NB4 (cell line): ENCODE measurements around the gene RPS6KC1.
"Not testable (repeated sequence)": the region's sequence is repeated elsewhere in the genome, so short reads cannot be mapped to it uniquely, and the experiment has no call there.

Experiments used
- DNase-seq: peaks from one replicate; pipeline ENCODE4 v3.0.0; 2010; ENCODE audit warnings: low read depth
- H3K4me3 ChIP-seq: one replicate; pipeline ENCODE4 v1.5.1; 2011; ENCODE audit warnings: mild to moderate bottlenecking, low read depth, low read length, moderate library complexity
- CTCF ChIP-seq: IDR thresholded peaks from one replicate; pipeline ENCODE4 v1.5.1; 2012; ENCODE audit warnings: low read depth, low read length
- MAX ChIP-seq: IDR thresholded peaks from 2 replicates; pipeline ENCODE4 v1.6.1; 2011; ENCODE audit warnings: low read depth, low read length
- MYC ChIP-seq: IDR thresholded peaks from 2 replicates; pipeline ENCODE4 v1.6.1; 2011; ENCODE audit warnings: low read depth, low read length
- POLR2A ChIP-seq: IDR thresholded peaks from 2 replicates; pipeline ENCODE4 v1.6.1; 2011; ENCODE audit warnings: mild to moderate bottlenecking; ENCODE audit not compliant: insufficient read length; ENCODE audit errors: extremely low read depth

RPS6KC1 gene

GRCh38 chr1:213148905-213149304 lies 97.9 kb downstream of the RPS6KC1 start:
- no peak overlapping the region for H3K4me3 ChIP-seq
- no peak for DNase-seq
- TF ChIP-seq CTCF (no peak), MAX (no peak), MYC (no peak), POLR2A (no peak)

GRCh38 chr1:213150090-213150489 lies 99.0 kb downstream of the RPS6KC1 start:
- not testable (repeated sequence) for DNase-seq, H3K4me3 ChIP-seq

GRCh38 chr1:213154056-213154685 lies 103.1 kb downstream of the RPS6KC1 start:
- peak; percentile 52 for DNase-seq
- TF ChIP-seq POLR2A (no peak), CTCF (no peak), MYC (no peak), MAX (no peak)
- H3K4me3 ChIP-seq: no peak overlapping the region

GRCh38 chr1:213159376-213159775 lies 108.3 kb downstream of the RPS6KC1 start:
- DNase-seq: no peak
- TF ChIP-seq POLR2A (no peak), CTCF (no peak), MAX (no peak), MYC (no peak)
- H3K4me3 ChIP-seq: no peak overlapping the region

GRCh38 chr1:213160442-213160841 lies 109.4 kb downstream of the RPS6KC1 start:
- not testable (repeated sequence) for DNase-seq, H3K4me3 ChIP-seq

GRCh38 chr1:213162338-213162737 lies 111.3 kb downstream of the RPS6KC1 start:
- H3K4me3 ChIP-seq: no peak overlapping the region
- no peak for DNase-seq
- no peak for TF ChIP-seq MYC
- TF ChIP-seq CTCF: no peak
- TF ChIP-seq POLR2A: no peak
- no peak for TF ChIP-seq MAX

GRCh38 chr1:213162862-213163261 lies 111.8 kb downstream of the RPS6KC1 start:
- no peak for DNase-seq
- TF ChIP-seq MAX (no peak), MYC (no peak), CTCF (no peak), POLR2A (no peak)
- H3K4me3 ChIP-seq: no peak overlapping the region
